ENCODE results near the gene BRPF3. TPM values are rescaled to one million over a fixed set of nuclear protein-coding genes. Genes with fewer than 3 reads are reported as not detected.

Gene BRPF3
- total RNA-seq, 1 donor from 2014 or later: 37.8 TPM

GRCh38 chr6:36219081-36219480, 22.5 kb downstream of the BRPF3 start:
- DNase-seq (no peak), ATAC-seq (peak; percentile 39)
- H3K9me3 ChIP-seq: no peaks in the 10 kb centered on the region
- H3K27me3 ChIP-seq: no peaks in the 10 kb centered on the region
- intact Hi-C loops (cut with DNase I): no loop called here
- H3K4me3 ChIP-seq: no peak overlapping the region
- H3K4me1 ChIP-seq: no peaks in the 10 kb centered on the region
- peaks cover 99% of the 10 kb centered on the region for H3K36me3 ChIP-seq
- no peak for TF ChIP-seq CTCF (IDR thresholded peaks at IDR 0.05)
- H3K27ac ChIP-seq: no peak overlapping the region

GRCh38 chr6:36220226-36220625, 23.7 kb downstream of the BRPF3 start:
- peaks cover 7% of the 10 kb centered on the region for H3K4me1 ChIP-seq
- H3K27ac ChIP-seq: no peak overlapping the region
- no peak for TF ChIP-seq CTCF (IDR thresholded peaks at IDR 0.05)
- intact Hi-C loops (cut with DNase I): no loop called here
- DNase-seq (no peak), ATAC-seq (no peak)
- H3K36me3 ChIP-seq: peaks cover 98% of the 10 kb centered on the region
- no peak overlapping the region for H3K4me3 ChIP-seq
- no peaks in the 10 kb centered on the region for H3K27me3 ChIP-seq
- H3K9me3 ChIP-seq: no peaks in the 10 kb centered on the region

- H3K36me3 ChIP-seq: peaks cover 98% of the 10 kb centered on the region
- intact Hi-C loops (cut with DNase I): no loop called here
- TF ChIP-seq CTCF (IDR thresholded peaks at IDR 0.05): no peak
Observed at GRCh38 chr6:36221674-36222073, 25.1 kb downstream of the BRPF3 start.

GRCh38 chr6:36222924-36223323, 26.4 kb downstream of the BRPF3 start:
- TF ChIP-seq CTCF (IDR thresholded peaks at IDR 0.05): no peak
- Histone ChIP-seq H3K27ac (no peak overlapping the region), H3K4me1 (peaks cover 7% of the 10 kb centered on the region), H3K27me3 (no peaks in the 10 kb centered on the region), H3K9me3 (no peaks in the 10 kb centered on the region), H3K36me3 (peaks cover 97% of the 10 kb centered on the region), H3K4me3 (no peak overlapping the region)
- intact Hi-C loops (cut with DNase I): no loop called here
- DNase-seq (no peak), ATAC-seq (no peak)

More at GRCh38 chr6:36221674-36222073, 25.1 kb downstream of the BRPF3 start:
- Histone ChIP-seq H3K4me3 (no peak overlapping the region), H3K4me1 (peaks cover 7% of the 10 kb centered on the region), H3K27ac (no peak overlapping the region), H3K27me3 (no peaks in the 10 kb centered on the region), H3K9me3 (no peaks in the 10 kb centered on the region)
- ATAC-seq: no peak
- DNase-seq: no peak

GRCh38 chr6:36223706-36224105, 27.2 kb downstream of the BRPF3 start:
- H3K27ac ChIP-seq: no peak overlapping the region
- no peaks in the 10 kb centered on the region for H3K9me3 ChIP-seq
- intact Hi-C loops (cut with DNase I): no loop called here
- H3K4me3 ChIP-seq: no peak overlapping the region
- DNase-seq: no peak
- no peak for TF ChIP-seq CTCF (IDR thresholded peaks at IDR 0.05)
- H3K27me3 ChIP-seq: no peaks in the 10 kb centered on the region
- peaks cover 7% of the 10 kb centered on the region for H3K4me1 ChIP-seq
- no peak for ATAC-seq
- H3K36me3 ChIP-seq: peaks cover 97% of the 10 kb centered on the region

GRCh38 chr6:36224918-36225461, 28.4 kb downstream of the BRPF3 start:
- H3K36me3 ChIP-seq: peaks cover 97% of the 10 kb centered on the region
- H3K27me3 ChIP-seq: no peaks in the 10 kb centered on the region
- peak; percentile 53 for ATAC-seq
- no peak for TF ChIP-seq CTCF (IDR thresholded peaks at IDR 0.05)
- DNase-seq: no peak
- no peaks in the 10 kb centered on the region for H3K9me3 ChIP-seq
- intact Hi-C loops (cut with DNase I): no loop called here
- peaks cover 7% of the 10 kb centered on the region for H3K4me1 ChIP-seq
- no peak overlapping the region for H3K4me3 ChIP-seq
- no peak overlapping the region for H3K27ac ChIP-seq
